Adrenal gland (tissue), 19 donors: ENCODE results near the gene MMP26. TPM values are rescaled to one million over a fixed set of nuclear protein-coding genes. Genes with fewer than 3 reads are reported as not detected.

Source experiments
- DNase-seq, 7 donors: peaks; one replicate each; pipeline ENCODE4 v3.0.0-alpha.2; 2019 to 2020
- H3K27ac ChIP-seq, 5 donors: fragments of 200-600 bp; sonication (generic) in 4 of 5; 1 replicate in 3 of 5; 2 replicates in 2 of 5; pipeline versions ENCODE4 v1.5.1 to v1.8.0; 2016 to 2020; ENCODE audit warnings: mild to moderate bottlenecking in 1 of 5
- H3K27me3 ChIP-seq: fragments of 200-600 bp; 2 replicates; pipeline ENCODE4 v1.8.0; 2021
- H3K36me3 ChIP-seq, 2 donors: fragments of 200-600 bp; replicated peaks in 1 of 2; 1 replicate in 1 of 2; 2 replicates in 1 of 2; pipeline versions ENCODE4 v1.5.1 to v1.8.0; 2018 to 2022
- H3K4me1 ChIP-seq, 2 donors: fragments of 200-600 bp; replicated peaks in 1 of 2; 1 replicate in 1 of 2; 2 replicates in 1 of 2; pipeline versions ENCODE4 v1.5.1 to v1.8.0; 2018 to 2021
- H3K4me3 ChIP-seq, 4 donors: fragments of 200-600 bp; sonication (generic) in 3 of 4; one replicate each; pipeline ENCODE4 v1.5.1; 2016 to 2018
- H3K9me3 ChIP-seq, 3 donors: fragments of 200-600 bp; sonication (generic) in 1 of 3; replicated peaks in 1 of 3; 1 replicate in 2 of 3; 2 replicates in 1 of 3; pipeline versions ENCODE4 v1.5.1 to v1.8.0; 2016 to 2021
- CTCF ChIP-seq, 6 experiments: fragments of 450-650 bp in 4 of 6; fragments of 200-600 bp in 2 of 6; sonication (generic) in 1 of 6; IDR thresholded peaks; 1 replicate in 5 of 6; 2 replicates in 1 of 6; pipeline versions ENCODE4 v1.5.1 to v1.8.0; 2016 to 2021; ENCODE audit warnings: antibody characterized with exemption in 6 of 6, mild to moderate bottlenecking in 2 of 6, moderate library complexity in 1 of 6
- POLR2A ChIP-seq, 2 donors: fragments of 450-650 bp; IDR thresholded peaks; one replicate each; pipeline ENCODE4 v1.6.1; 2017; ENCODE audit warnings: antibody characterized with exemption in 2 of 2, mild to moderate bottlenecking in 2 of 2, moderate library complexity in 1 of 2
- WGBS, 4 donors: extraction: QIAGEN DNeasy Blood & Tissue Kit in 2 of 4; methylation state at CpG; one replicate each; pipeline versions ENCODE4 v1.1.5 to v1.1.7; 2013 to 2017; 5-methylcytosine and 5-hydroxymethylcytosine counted together
- intact Hi-C, 2 donors: fragments of 100-400 bp; cut with DNase I; formaldehyde crosslinking; loops; one replicate each; pipeline versions ENCODE4 v1.14.1 to v1.15.0; 2022 to 2023
- long read RNA-seq, 10 donors: library from polyadenylated mRNA in 3 of 10; unstranded in 2 of 10; stranded (forward) in 1 of 10; transcript quantifications; one replicate each; pipeline ENCODE4 v2.0.0 and lab custom pipeline, GENCODE V29; 2021 to 2026
- polyA plus RNA-seq, 3 donors: library from polyadenylated mRNA; stranded (reverse); fragments of 200-250 nt in 2 of 3; fragments of 350-450 nt in 1 of 3; fragmentation: Illumina TruSeq in 1 of 3; extraction: RNeasy Lipid Tissue Mini Kit (QIAGEN cat#74804) in 1 of 3; gene quantifications; one replicate each; pipeline ENCODE4 v1.2.3, GENCODE V29; 2013 to 2014
- total RNA-seq, 9 donors: library from RNA; depleted of rRNA in 4 of 9; stranded (reverse); fragments of >200 nt in 4 of 9; fragments of 120-200 nt in 1 of 9; fragmentation: NEBNext Ultra II Directional in 1 of 9; extraction: Animal tissue kit (Norgen Biotek cat#: 25700) in 1 of 9; gene quantifications; one replicate each; pipeline versions ENCODE4 v1.1.0 to v1.2.4, GENCODE V29; 2013 to 2023
- donor health status: healthy with polysubstance abuse.
- donor health status: Bipolar disorder and iron deficiency.
- donor health status: DM: yes; HTN: yes; CAD: no.
- donor health status: DM: no; HTN: no; CAD: no.
- donor health status: DM: no; HTN: no; CAD: no.
- donor health status: DM: yes; HTN: yes; CAD: no.

MMP26 gene
- total RNA-seq (not detected), polyA plus RNA-seq (not detected)
- long read RNA-seq, donor 1: 0 reads
- long read RNA-seq, donor 2: 0 reads
- long read RNA-seq, donor 3: 0 reads
- long read RNA-seq, donor 4: 0 reads
- long read RNA-seq, donor 5: 0 reads
- long read RNA-seq, donor 6: 0 reads
- long read RNA-seq, donor 7: 0 reads
- long read RNA-seq, donor 8: 0 reads
- long read RNA-seq, donor 9: 0 reads
- long read RNA-seq, donor 10: 0 reads

DNA sequence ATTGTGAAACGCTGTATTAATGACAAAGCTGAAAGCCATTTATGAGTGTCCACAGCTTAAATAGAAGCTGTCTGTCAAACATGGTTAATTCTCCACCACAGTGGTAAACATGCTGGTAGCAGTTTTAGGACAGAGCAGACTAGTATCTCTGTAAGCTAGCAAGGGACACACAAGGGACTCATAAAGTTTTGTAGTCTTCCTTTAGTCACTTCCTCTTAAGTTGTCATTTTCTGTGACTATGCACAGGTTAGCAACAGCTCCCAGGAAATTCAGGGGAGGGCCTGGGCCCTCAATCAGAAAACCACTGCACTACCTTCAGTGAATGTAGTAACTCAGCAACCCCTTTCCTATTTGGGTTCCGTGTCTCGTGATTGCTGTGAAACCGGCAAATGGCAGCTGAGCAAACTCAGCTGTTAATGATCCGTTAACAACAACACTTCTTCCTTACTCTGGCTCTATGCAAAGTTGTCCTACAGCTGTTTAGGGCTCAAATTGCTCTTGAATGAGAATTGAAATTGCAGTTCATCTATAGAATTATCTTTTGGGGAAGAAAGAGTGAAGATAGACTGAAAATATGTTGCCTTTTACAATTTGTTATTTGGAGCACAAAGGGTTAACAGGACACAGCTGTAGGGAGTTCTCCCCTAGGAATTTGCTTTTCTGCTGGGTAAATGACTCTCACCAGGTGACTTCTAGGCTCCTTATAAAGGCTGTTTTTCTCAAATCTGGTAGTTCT, at the start of gene MMP26:
Gene MMP26 (plus strand): TSS at position 731 of the 736 bp plus-strand sequence.
- TF ChIP-seq CTCF (IDR thresholded peaks at IDR 0.05) (no peak), POLR2A (IDR thresholded peaks at IDR 0.05) (no peak)
- intact Hi-C loops: no loop called here
- H3K4me1 ChIP-seq: no peaks in the 10 kb centered on the region
- H3K27ac ChIP-seq: no peak within 1 kb of the TSS
- no peak for DNase-seq
- no peaks in the 10 kb centered on the region for H3K36me3 ChIP-seq
- 47 to 57% (median 50%) methylated on average over 4 to 5 of the region's 5 CpGs for WGBS, 4 donors
- no peaks in the 10 kb centered on the region for H3K9me3 ChIP-seq
- H3K27me3 ChIP-seq: no peaks in the 10 kb centered on the region
- no peak within 1 kb of the TSS for H3K4me3 ChIP-seq

GRCh38 chr11:4658629-4659445, 45.7 kb upstream of the MMP26 start:
- H3K27ac ChIP-seq: no peak overlapping the region
- no peaks in the 10 kb centered on the region for H3K9me3 ChIP-seq
- H3K4me1 ChIP-seq: no peaks in the 10 kb centered on the region
- H3K4me3 ChIP-seq: no peak overlapping the region
- intact Hi-C loops: no loop called here
- no peaks in the 10 kb centered on the region for H3K27me3 ChIP-seq
- H3K36me3 ChIP-seq: no peaks in the 10 kb centered on the region
- no peak for DNase-seq
- 55 to 73% (median 62%) methylated on average over 5 of the region's 5 CpGs for WGBS, 4 donors
- TF ChIP-seq CTCF (IDR thresholded peaks at IDR 0.05) (no peak), POLR2A (IDR thresholded peaks at IDR 0.05) (no peak)

GRCh38 chr11:4662876-4663275, 41.7 kb upstream of the MMP26 start:
- TF ChIP-seq CTCF (IDR thresholded peaks at IDR 0.05): no peak
- H3K4me1 ChIP-seq: no peaks in the 10 kb centered on the region
- no peaks in the 10 kb centered on the region for H3K9me3 ChIP-seq
- 83 to 92% (median 87%) methylated on average over 6 of the region's 6 CpGs for WGBS, 4 donors
- H3K27ac ChIP-seq: no peak overlapping the region
- no peak overlapping the region for H3K4me3 ChIP-seq
- DNase-seq: no peak
- intact Hi-C loops: no loop called here
- H3K27me3 ChIP-seq: peaks cover 2% of the 10 kb centered on the region
- H3K36me3 ChIP-seq: no peaks in the 10 kb centered on the region

DNA sequence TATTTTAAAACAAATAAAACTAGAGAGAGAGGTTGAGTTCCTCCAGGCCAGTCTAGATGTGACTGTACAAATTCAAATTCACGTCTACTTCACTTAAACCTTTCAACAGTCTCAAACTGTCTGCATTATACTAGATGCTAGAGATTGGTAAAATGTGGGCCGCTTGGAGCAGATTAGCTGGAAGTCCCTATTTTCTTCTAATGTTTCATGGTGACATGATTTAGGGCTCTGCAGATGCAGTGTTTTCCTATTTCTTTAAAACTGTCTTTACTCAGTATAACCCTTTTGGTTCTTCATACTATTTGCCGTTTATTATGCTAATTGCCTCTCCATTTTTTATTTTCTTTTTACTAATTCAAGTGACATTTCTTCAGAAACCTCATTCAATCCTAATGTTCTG, 40.4 kb upstream of the MMP26 start:
- no peaks in the 10 kb centered on the region for H3K36me3 ChIP-seq
- H3K4me3 ChIP-seq: no peak overlapping the region

More for the DNA sequence above, 40.4 kb upstream of the MMP26 start:
- H3K4me1 ChIP-seq: no peaks in the 10 kb centered on the region
- no peak for DNase-seq
- no peak overlapping the region for H3K27ac ChIP-seq
- intact Hi-C loops: no loop called here
- WGBS, 4 donors: 69 to 82% (median 75%) methylated on average over 3 of the region's 3 CpGs
- no peaks in the 10 kb centered on the region for H3K9me3 ChIP-seq
- TF ChIP-seq CTCF (IDR thresholded peaks at IDR 0.05) (no peak), POLR2A (IDR thresholded peaks at IDR 0.05) (no peak)
- peaks cover 2% of the 10 kb centered on the region for H3K27me3 ChIP-seq
